ENCODE results near the gene GNAS-AS1. TPM values are rescaled to one million over a fixed set of nuclear protein-coding genes. Genes with fewer than 3 reads are reported as not detected.

The GNAS-AS1 gene
- total RNA-seq, 1 donor from 2014 or later, result 1.5 TPM

- H3K9me3 Mint-ChIP-seq (ENCODE audit: unreplicated experiment), result no peaks in the 10 kb centered on the region
- no peak overlapping the region for H3K4me3 Mint-ChIP-seq (ENCODE audit: unreplicated experiment)
Observed at GRCh38 chr20:58776109-58776508, 74.6 kb downstream of the GNAS-AS1 start.

GRCh38 chr20:58775371-58775770, 75.3 kb downstream of the GNAS-AS1 start:
- no peak overlapping the region for H3K27ac Mint-ChIP-seq (ENCODE audit: unreplicated experiment)
- no peak overlapping the region for H3K4me3 Mint-ChIP-seq (ENCODE audit: unreplicated experiment)
- no peak for TF ChIP-seq CTCF (IDR thresholded peaks at IDR 0.05)

More at GRCh38 chr20:58776109-58776508, 74.6 kb downstream of the GNAS-AS1 start:
- no peak for DNase-seq (ENCODE audit: extremely low spot score, unreplicated experiment)
- no peak for TF ChIP-seq CTCF (IDR thresholded peaks at IDR 0.05)
- Mint-ChIP-seq H3K27me3 (ENCODE audit: unreplicated experiment) (peaks cover 54% of the 10 kb centered on the region), H3K4me1 (ENCODE audit: unreplicated experiment) (no peaks in the 10 kb centered on the region), H3K27ac (ENCODE audit: unreplicated experiment) (no peak overlapping the region), H3K36me3 (ENCODE audit: unreplicated experiment) (no peaks in the 10 kb centered on the region)

GRCh38 chr20:58774667-58775263, 75.9 kb downstream of the GNAS-AS1 start:
- Mint-ChIP-seq H3K9me3 (ENCODE audit: unreplicated experiment) (no peaks in the 10 kb centered on the region), H3K27me3 (ENCODE audit: unreplicated experiment) (peaks cover 53% of the 10 kb centered on the region), H3K36me3 (ENCODE audit: unreplicated experiment) (no peaks in the 10 kb centered on the region), H3K27ac (ENCODE audit: unreplicated experiment) (no peak overlapping the region), H3K4me1 (ENCODE audit: unreplicated experiment) (no peaks in the 10 kb centered on the region), H3K4me3 (ENCODE audit: unreplicated experiment) (no peak overlapping the region)
- no peak for DNase-seq (ENCODE audit: extremely low spot score, unreplicated experiment)
- TF ChIP-seq CTCF (IDR thresholded peaks at IDR 0.05), result no peak

More at GRCh38 chr20:58775371-58775770, 75.3 kb downstream of the GNAS-AS1 start:
- Mint-ChIP-seq H3K9me3 (ENCODE audit: unreplicated experiment) (no peaks in the 10 kb centered on the region), H3K36me3 (ENCODE audit: unreplicated experiment) (no peaks in the 10 kb centered on the region), H3K27me3 (ENCODE audit: unreplicated experiment) (peaks cover 54% of the 10 kb centered on the region), H3K4me1 (ENCODE audit: unreplicated experiment) (no peaks in the 10 kb centered on the region)
- no peak for DNase-seq (ENCODE audit: extremely low spot score, unreplicated experiment)

GRCh38 chr20:58774214-58774613, 76.5 kb downstream of the GNAS-AS1 start:
- H3K27me3 Mint-ChIP-seq (ENCODE audit: unreplicated experiment), result peaks cover 56% of the 10 kb centered on the region

GRCh38 chr20:58772786-58773185, 77.9 kb downstream of the GNAS-AS1 start:
- Mint-ChIP-seq H3K9me3 (ENCODE audit: unreplicated experiment) (no peaks in the 10 kb centered on the region), H3K27me3 (ENCODE audit: unreplicated experiment) (peaks cover 52% of the 10 kb centered on the region)

More at GRCh38 chr20:58774214-58774613, 76.5 kb downstream of the GNAS-AS1 start:
- TF ChIP-seq CTCF (IDR thresholded peaks at IDR 0.05), result no peak
- no peaks in the 10 kb centered on the region for H3K9me3 Mint-ChIP-seq (ENCODE audit: unreplicated experiment)
- no peaks in the 10 kb centered on the region for H3K4me1 Mint-ChIP-seq (ENCODE audit: unreplicated experiment)
- H3K4me3 Mint-ChIP-seq (ENCODE audit: unreplicated experiment), result no peak overlapping the region
- DNase-seq (ENCODE audit: extremely low spot score, unreplicated experiment), result no peak
- no peak overlapping the region for H3K27ac Mint-ChIP-seq (ENCODE audit: unreplicated experiment)
- H3K36me3 Mint-ChIP-seq (ENCODE audit: unreplicated experiment), result no peaks in the 10 kb centered on the region

More at GRCh38 chr20:58772786-58773185, 77.9 kb downstream of the GNAS-AS1 start:
- Mint-ChIP-seq H3K27ac (ENCODE audit: unreplicated experiment) (no peak overlapping the region), H3K4me3 (ENCODE audit: unreplicated experiment) (no peak overlapping the region), H3K4me1 (ENCODE audit: unreplicated experiment) (no peaks in the 10 kb centered on the region), H3K36me3 (ENCODE audit: unreplicated experiment) (no peaks in the 10 kb centered on the region)
- no peak for DNase-seq (ENCODE audit: extremely low spot score, unreplicated experiment)
- no peak for TF ChIP-seq CTCF (IDR thresholded peaks at IDR 0.05)

Small RNA genes within 50 kb of the gene (microRNA-seq; reads per million reads assigned to microRNA genes)
- not detected for gene MIR298 (ENCODE audit: unreplicated experiment)

Other genes starting within 250 kb of the GNAS-AS1 start
- gene STX16, start 199.6 kb downstream of the GNAS-AS1 start, total RNA-seq, result 66.9 and 67.0 TPM in 2 replicates
- 13.1 and 13.6 TPM in 2 replicates for gene NPEPL1, start 158.1 kb downstream of the GNAS-AS1 start, total RNA-seq
- 1,150 and 1,173 TPM in 2 replicates for gene GNAS, start 1.8 kb upstream of the GNAS-AS1 start, total RNA-seq
- 60.9 and 64.5 TPM in 2 replicates for gene NELFCD, start 130.4 kb upstream of the GNAS-AS1 start, total RNA-seq
- gene CTSZ, start 156.4 kb upstream of the GNAS-AS1 start, total RNA-seq, result 17.2 and 17.5 TPM in 2 replicates
- gene TUBB1, start 168.5 kb upstream of the GNAS-AS1 start, total RNA-seq, result not detected in 2 replicates
- gene ATP5F1E, start 181.4 kb upstream of the GNAS-AS1 start, total RNA-seq, result 66.7 and 68.2 TPM in 2 replicates
- gene PRELID3B, start 191.9 kb upstream of the GNAS-AS1 start, total RNA-seq, result 38.8 and 45.1 TPM in 2 replicates

Data from osteocyte (in vitro differentiated cells).